Endometrial microvascular endothelial cells (primary cell): Measurements from ENCODE around the gene PCP4. TPM values are rescaled to one million over a fixed set of nuclear protein-coding genes. Genes with fewer than 3 reads are reported as not detected.
"Not testable (repeated sequence)": the region's sequence is repeated elsewhere in the genome, so short reads cannot be mapped to it uniquely, and the experiment has no call there.

Experiments
- in situ Hi-C: cut with HindIII; loops from 2 replicates; pipeline ENCODE4 v1.10.0; 2017; ENCODE audit warnings: low sequenced_read_pairs, low pct_unique_long_range_greater_than_20kb; ENCODE audit errors: inconsistent ontology term
- total RNA-seq: library from RNA; depleted of rRNA; stranded (reverse); fragments of >200 nt; gene quantifications from one replicate; pipeline ENCODE4 v1.2.3, GENCODE V29; 2015; ENCODE audit errors: inconsistent ontology term

PCP4 gene
- total RNA-seq, 1 donor from 2014 or later, result not detected

DNA sequence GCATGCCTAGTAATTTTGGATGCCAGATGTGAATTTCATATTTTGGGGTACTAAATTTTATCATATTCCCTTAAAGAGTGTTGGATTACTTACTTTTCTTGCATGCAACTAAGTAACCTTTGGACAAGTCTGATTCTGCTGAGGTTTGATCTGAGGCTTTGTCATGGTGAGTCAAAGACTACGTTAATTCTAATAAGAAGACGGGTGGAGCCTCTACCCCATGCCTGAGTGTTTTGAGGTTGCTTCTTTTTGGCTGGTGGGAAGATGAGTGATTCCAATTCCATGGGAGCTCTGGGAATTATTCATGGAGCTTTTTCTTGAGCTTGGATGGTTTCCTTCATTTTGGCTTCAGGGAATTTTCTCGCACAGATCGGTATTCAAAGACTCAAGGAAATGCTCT, 11.6 kb upstream of the PCP4 start:
- in situ Hi-C loops, result no loop called here

DNA sequence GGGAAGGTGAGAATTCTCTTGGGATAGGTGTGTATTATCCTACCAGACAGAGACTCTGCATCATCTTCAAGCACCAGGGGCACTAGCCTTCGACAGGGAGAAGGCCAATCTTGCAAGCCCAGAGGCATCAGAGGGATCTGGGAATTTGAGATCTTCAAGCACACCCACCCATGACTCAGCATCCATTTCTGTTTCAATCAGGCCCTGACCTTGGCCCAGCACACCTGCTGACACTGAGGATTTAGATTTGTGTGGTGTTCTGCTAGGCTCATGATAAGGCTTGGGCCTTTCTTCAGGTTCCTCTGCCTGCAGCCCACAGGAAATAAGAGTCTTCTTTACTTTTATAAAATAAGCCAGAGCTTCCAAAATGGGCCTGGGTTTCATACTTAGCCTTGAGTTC, 6.6 kb upstream of the PCP4 start:
- in situ Hi-C loops, result no loop called here

DNA sequence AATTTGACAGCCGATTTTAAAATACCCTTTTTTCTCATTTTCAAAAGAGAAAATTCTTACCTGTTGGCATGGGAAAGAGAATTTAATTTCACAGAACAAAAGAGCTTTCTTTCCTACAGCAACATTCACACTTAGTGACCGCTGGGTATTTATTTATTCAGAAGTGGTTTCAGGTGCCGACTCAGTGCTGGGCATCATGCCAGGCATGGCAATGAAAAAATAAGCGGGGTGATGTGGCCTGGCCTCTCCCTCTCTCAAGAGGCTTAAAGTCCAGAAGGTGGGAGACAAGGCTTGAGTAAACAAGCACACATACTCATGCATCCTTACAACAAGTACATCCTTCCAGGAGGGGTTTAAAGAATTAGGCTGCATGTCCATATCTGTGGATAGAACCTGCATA, 4.1 kb upstream of the PCP4 start:
- in situ Hi-C loops, result no loop called here

DNA sequence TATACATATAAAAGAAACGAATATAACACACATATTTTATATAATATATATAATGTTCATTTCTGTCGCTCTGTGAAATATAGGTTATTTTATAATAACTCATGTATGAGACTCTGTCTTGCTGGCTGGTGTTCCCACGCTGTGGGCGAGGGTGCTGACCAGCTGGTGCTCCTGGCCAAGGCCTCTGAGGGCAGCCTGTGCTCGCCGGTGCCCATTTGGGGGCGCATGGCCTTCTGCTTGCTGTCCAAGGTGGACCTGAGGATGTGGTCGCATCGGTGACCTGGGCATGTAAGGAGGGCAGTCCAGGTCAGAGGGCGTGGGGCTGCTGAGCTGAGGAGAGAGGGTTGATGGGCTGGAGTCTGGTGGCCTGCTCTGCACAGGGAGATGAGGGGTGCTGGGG, 1.1 kb upstream of the PCP4 start:
- in situ Hi-C loops, result no loop called here

DNA sequence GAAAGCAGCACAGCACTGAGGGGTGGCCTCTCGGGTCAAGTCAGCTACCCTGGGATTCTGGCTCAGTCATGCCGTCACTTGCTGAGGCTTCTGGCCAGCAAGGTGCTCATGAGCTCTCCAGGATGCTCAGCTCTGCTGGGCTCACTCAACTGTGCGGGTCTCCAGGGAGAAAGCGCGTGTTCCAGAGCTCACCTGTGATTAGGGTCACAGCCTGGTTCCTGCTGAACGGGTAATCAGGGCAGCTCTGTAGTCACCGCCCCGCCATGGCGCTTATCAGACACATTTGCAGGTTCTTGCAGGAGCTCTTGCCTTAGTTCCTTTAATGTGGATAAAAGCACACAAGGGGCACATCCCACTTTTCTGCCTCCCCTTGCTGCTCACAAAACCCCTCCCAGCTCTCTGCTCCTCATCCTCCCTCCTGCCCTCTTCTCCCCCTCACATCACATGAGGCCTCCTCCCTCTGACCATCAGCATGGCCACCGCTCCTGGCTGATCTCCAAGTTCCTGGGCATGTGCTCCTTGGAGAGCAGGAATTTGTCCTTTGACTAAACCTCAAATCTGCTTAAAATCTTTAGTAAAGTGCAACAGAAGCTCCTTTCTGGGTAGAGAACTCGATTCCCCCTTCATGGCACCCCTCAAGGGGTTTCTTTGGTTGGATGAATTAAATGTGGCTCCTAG, 2.0 kb downstream of the PCP4 start:
- in situ Hi-C loops, result no loop called here

DNA sequence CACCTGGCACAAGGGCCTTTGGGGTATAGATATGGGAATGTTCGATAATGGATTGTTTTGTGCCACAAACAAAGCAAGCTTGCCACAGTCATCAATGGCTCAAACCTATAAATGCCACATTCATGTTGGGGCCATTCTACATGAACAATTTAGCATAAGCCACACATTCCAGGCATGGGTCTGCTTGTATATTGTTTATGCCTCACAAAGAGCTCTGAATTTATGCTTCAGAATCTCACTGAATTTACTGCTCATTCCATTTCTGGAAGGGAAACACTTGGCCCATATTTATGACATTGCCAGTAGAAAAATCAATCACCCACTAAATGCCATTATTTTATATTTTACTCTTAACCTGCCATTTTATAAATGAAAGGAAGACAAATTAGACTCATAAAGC, 6.4 kb downstream of the PCP4 start:
- in situ Hi-C loops, result no loop called here

DNA sequence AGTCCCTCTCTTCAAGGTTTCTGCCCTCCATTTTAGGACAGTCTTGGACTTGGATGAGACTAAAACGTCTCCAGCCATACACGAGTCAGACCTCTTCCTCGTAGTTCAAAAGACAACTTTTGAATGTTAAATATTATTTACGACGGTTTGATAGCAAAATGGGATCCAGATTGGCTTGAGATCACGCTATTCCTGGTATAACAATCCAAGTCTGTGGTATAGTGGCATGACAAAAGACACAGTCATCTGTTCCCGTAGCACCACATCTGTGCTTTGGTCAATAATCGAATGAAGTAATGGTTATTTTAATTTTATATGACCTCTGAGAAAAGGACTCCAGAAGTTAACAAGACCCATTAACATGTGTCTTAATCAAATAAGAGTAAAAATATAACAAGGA, 7.0 kb downstream of the PCP4 start:
- in situ Hi-C loops, result no loop called here

DNA sequence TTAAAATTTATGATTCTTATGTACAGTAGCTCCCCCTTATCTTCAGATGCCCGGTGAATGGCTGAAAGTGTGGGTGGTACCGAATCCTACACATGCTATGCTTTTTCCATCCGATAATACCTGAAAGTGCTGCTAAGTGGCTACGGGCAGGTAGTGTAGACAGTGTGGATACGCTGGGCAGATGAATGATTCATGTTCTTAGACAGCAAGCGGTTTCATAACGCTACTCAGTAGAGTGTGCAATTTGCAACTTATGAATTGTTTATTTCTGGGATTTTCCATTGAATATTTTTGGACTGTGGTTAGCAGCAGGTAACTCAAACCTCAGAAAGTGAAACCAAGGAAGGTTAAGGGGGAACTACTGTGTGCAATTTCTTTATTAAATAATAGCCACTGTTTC, 7.5 kb downstream of the PCP4 start:
- in situ Hi-C loops, result no loop called here

DNA sequence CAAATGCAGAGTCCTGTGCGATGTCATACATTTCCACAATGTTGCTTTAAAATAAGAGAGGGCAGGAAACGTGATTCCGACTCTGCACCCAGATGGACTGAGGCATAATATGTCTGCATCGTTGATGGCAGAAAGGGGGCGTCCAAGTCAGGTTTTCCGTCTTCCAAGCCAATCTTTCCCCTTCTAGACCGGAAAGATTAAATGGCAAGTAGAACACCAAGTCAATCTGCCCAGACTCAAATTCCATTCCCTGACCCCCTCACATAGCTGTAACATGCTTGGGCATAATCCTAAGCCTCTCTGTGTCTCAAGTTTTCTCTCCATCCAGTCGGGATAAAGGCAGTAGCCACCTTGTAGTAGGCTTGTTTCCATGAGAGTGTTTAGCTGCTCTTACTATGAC, 14.4 kb downstream of the PCP4 start:
- in situ Hi-C loops, result no loop called here

DNA sequence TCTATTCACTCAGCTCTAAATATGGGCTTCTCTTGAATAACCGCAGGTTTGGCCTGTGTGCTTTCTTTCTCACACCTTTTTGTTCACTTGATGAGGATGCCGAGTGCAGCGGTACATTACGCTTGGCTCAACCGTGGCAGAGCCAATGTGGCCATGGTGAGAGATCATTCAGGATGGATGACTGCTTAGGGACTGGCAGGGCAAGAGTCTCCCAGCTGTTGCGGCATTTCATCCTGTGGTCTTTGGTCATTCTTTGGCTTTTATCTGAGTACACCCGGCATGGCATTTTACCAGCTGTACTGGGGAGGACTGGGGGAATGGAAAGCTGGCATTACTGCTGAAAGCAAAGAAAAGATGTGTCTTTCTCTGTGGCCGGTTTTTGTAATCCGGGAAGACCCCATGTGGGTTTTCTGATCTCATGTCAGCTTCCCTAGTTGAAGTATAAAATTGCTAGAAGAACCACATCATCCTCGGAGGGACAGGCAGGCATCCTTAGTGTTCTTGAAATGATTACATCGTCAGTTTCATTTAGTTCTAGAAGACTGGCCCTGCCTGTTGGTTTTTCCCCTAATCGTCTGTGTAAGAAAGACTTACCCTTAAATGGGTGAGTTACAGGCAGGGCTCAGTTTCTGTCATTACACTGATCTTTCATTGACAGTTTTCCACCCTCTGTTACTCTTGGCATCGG, 15.1 kb downstream of the PCP4 start:
- in situ Hi-C loops, result no loop called here

DNA sequence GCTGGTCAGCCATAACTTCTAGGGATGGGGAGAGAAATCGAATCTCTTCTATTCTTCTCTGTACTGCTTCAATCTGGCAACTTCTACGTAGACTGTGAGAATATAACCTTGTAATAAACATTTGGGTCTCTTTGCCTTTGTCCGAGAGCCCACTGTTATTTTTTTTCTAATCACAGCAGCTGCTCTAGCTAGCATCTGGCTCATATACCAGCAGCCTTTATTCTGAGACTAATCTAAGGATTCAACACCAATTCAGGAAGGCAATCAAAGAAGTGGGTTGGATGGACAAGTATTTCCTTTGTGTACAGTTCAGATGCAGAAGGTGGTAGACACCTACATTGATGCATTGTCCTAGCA, 15.6 kb downstream of the PCP4 start:
- in situ Hi-C loops, result no loop called here

DNA sequence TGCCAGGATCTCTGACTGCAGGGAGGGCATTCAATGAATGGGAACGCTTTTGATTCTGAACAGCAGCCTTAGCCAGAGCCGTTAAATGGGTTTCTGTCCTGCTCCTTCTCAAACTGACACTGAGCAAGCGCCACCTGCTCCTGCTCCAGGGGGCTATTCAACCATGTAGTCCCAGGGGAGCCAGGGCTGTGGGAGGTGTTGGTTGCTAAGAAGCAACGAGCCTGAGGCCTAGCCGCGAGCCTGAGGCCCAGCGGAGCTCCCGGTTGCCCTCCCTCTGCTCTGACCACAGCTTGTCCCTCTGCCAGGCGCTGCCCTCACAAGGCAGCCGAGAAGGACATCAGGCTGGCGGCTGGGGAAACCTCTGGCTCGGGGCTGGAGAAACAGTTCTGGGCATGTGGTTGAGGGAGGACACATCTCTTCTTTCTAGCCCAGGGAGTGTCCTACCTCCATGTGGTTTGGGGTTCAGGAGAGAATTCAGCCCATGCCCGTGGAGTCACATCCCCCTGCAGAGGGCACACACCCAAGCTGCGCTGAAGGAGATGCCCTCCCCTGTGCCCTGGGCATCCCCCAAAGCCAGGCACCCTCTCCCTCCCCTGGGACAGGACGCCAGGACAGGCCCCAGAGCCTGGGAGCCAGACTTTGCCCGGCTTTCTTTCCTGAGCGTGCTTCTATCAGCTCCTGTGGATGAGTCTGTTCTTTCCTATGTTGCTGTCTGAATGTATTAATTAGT, 18.0 kb downstream of the PCP4 start:
- in situ Hi-C loops, result no loop called here

DNA sequence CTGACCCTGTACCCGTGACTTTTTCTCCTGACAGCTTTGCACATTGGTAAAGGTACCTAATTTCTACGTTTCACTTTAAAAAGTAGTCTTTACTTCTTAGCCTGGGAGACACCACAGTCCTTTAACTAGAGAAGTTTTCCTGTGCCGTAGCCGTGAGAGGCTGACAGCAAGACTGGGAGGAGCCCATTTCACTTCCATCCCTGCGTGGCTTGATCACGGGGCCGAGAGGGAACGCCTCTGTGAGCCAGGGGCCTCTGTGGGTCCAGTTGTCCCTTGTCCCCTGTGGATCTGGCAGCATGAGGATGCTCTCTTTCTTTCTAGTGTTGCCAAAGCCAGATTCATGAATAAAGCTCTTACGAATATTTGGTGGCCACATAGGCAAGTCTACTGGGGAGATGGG, 21.6 kb downstream of the PCP4 start:
- in situ Hi-C loops, result no loop called here

DNA sequence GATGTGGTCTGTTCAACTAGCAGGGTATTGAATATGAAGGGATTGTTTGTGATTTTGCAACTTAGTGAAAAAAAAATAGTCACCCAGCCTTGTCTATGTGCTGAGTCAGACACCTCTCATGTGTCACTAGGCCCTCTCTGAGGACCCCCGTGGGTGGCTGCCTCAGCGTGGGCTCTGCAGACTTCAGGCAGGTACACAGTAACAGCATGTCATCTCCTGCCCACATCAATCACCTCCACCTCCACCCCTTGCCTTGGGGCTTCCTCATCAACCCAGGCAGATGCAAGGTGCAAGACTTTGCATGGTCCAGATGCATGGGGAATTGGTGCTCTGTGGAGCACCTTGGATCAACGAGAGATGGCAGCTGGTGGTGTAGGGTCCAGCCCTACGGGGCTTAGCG, 23.9 kb downstream of the PCP4 start:
- in situ Hi-C loops, result no loop called here

DNA sequence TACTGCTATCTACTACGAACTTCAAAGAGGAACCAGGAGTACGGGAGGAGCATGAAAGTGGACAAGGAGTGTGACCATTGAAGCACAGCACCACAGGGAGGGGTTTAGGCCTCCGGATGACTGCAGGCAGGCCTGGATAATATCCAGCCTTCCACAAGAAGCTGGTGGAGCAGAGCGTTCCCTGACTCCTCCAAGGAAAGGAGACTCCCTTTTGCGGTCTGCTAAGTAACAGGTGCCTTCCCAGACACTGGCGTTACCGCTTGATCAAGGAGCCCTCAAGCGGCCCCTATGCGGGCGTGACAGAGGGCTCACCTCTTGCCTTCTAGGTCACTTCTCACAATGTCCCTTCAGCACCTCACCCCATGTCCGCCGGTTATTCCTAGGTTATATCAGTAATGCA, 24.6 kb downstream of the PCP4 start:
- in situ Hi-C loops, result not testable (repeated sequence)

DNA sequence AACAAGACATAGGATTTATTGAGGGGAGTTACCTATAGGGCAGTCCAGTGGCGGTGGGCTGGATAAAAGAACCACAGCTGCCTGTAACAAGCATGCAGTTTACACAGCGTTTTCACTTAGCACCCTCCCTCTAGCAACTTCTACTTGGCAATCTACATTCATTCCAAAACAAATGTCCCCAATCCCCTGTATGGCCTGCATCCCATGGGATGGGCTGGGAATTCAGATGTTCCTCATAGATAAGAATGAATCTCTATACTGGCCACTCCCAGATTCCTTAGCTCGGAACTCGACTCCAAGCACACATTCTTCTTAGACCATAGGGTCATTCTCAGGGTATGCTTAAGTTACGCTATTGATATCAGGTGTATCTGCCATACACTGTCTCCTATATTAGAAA, 33.3 kb downstream of the PCP4 start:
- in situ Hi-C loops, result no loop called here

DNA sequence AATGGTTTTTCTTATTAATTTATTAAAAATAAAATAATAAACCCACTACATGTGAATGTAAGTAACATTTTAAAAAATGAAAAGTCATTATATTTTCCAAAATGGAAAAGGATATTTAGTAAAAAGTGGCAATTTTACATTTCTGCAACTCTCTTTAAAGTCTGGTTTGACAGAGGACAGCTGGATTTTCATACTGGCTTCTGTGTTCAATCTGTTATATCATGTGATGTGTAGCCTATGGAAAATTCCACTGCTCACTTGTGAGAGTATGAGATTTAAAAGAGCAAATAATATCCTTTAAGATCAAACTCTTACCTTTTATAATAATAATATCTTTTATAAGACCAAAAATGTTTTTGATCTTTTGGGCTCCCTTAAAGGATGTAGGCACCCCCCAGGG, 33.7 kb downstream of the PCP4 start:
- in situ Hi-C loops, result no loop called here

DNA sequence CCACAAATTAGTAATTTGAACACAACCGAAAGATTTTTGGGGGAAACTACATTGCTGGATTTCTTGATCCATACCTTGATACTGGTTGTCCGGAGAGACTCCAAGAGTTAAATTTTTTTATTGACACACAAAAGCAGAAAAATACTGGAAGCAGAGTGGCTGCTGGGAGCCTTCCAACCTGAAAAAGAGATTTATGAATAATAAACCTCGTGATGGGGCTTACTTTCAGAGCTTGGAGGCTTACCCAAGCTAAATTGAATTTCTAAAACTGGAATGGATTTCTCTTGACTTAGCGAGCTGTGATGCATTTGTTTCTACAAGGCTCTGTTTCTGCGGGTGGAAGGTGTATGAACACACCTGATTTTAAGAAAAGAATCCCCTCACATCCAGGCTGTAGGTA, 35.7 kb downstream of the PCP4 start:
- in situ Hi-C loops, result no loop called here

DNA sequence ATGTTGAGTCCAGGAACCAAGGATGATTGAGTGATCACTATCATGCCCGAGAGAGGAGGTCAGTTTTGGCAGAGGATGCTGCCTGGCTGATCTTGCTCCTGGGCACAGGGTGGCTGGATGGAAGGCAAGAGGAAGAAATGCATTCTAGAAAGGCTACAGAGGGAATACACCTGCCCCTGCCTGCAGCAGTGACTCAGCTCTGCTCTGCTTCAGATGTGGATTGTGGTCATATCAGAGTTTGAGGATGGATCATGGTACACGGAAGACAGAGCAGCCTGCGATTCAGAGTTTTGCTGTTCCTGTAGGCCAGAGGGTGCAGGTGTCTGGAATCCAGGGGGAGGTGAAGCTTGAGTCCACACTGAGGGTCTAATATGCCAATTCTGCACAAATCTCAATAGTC, 37.2 kb downstream of the PCP4 start:
- in situ Hi-C loops, result no loop called here

DNA sequence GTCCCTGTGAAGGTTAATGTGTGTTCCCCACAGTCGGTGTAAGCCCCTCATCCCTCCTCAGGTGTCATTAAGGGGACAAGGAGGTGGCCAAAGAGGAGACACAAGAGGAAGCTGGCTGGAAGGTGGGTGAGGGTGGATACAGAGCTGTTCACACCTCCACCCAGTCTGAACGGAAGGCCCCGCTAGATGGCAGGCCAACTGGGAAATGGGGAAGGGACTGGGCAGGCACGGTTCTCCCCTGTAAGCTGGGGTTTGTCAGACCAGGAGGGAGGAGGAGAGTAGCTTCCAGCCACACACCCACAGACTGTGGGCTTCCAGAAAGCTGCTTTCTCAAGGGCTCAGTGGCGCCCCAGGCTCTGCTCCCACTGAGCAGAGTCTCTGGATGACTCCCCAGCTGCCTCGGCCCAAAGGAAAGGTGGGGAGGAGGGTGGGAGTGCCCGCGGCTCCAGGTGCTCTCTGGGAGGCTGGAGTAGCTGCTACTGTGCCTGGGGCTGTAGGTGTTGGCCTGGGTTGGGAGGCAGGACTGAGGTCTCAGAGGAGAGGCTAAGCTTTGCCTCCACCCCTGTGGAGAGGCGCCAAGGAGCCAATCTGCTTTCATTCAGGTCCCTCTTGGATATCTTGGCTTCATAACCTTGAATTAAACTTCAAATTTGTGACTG, 41.2 kb downstream of the PCP4 start:
- in situ Hi-C loops, result no loop called here
